HCT116 (cell line): ENCODE measurements around the gene SOCS1.

ENCODE experiments used
- CEBPB ChIP-seq: IDR thresholded peaks from 2 replicates; pipeline ENCODE4 v1.6.1; 2012; ENCODE audit warnings: low read depth
- POLR2A ChIP-seq: IDR thresholded peaks from 2 replicates; pipeline ENCODE4 v1.7.0; 2011; ENCODE audit warnings: borderline replicate concordance; ENCODE audit not compliant: insufficient read depth, insufficient read length; ENCODE audit errors: extremely low read depth
- YY1 ChIP-seq: IDR thresholded peaks from 2 replicates; pipeline ENCODE4 v1.6.1; 2011; ENCODE audit warnings: low read length, low read depth, moderate library complexity, mild to moderate bottlenecking; ENCODE audit not compliant: insufficient replicate concordance; ENCODE audit errors: extremely low read depth
- ZFX ChIP-seq: fragments of 450-650 bp; IDR thresholded peaks from 2 replicates; pipeline ENCODE4 v1.6.1; 2017
- TF ChIP-seq, protein P1 (sequence below), 3 experiments: fragments of 200-600 bp in 1 of 3; sonication (generic) in 1 of 3; IDR thresholded peaks in 2 of 3; conservative IDR thresholded peaks in 1 of 3; 2 replicates each; pipeline ENCODE4 v1.5.1; 2012 to 2017; ENCODE audit warnings: low read depth in 2 of 3, low read length in 2 of 3, antibody characterized with exemption in 1 of 3, borderline replicate concordance in 1 of 3, control low read depth in 1 of 3, mild to moderate bottlenecking in 1 of 3, mixed read lengths in 1 of 3, mixed run types in 1 of 3, moderate library complexity in 1 of 3; ENCODE audit not compliant: insufficient read depth in 1 of 3
- TF ChIP-seq, protein P2 (sequence below): IDR thresholded peaks from 2 replicates; pipeline ENCODE4 v1.6.1; 2012
- TF ChIP-seq, protein P3 (sequence below): IDR thresholded peaks from 2 replicates; pipeline ENCODE4 v1.6.1; 2011; ENCODE audit warnings: mild to moderate bottlenecking, low read length, moderate library complexity; ENCODE audit not compliant: insufficient replicate concordance; ENCODE audit errors: extremely low read depth

DNA sequence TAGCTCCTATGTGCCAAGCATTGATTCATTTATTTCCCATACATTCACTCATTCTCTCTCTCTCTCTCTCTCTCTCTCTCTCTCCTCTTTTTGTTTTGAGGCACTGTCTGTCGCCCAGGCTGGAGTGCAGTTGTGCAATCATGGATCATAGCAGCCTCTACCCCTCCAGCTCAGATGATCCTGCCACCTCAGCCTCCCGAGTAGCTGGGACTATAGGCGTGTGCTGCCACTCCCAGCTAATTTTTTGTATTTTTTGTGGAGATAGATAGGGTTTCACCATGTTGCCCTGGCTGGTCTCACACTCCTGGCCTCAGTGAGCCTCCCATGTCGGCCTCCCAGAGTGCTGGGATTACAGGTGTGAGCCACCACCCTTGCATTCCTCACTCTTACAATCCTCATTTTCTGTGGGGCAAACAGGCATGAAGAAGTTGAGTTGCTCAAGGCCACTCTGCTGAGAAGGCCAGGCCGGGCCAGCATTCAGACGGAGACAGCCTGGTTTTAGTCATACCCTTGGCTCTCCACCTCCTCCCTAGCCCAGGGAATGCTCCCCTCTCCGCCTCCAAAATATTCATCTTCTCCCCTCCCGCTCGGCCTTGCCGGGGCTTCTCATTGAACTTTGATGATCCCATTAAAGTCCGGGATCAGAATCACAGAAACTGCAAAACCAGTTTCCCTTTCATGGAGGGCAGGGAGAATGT, 21.0 kb upstream of the SOCS1 start:
- TF ChIP-seq YY1 (no peak), CEBPB (no peak), POLR2A (no peak), ZFX (no peak)
- TF ChIP-seq, protein P1, sequence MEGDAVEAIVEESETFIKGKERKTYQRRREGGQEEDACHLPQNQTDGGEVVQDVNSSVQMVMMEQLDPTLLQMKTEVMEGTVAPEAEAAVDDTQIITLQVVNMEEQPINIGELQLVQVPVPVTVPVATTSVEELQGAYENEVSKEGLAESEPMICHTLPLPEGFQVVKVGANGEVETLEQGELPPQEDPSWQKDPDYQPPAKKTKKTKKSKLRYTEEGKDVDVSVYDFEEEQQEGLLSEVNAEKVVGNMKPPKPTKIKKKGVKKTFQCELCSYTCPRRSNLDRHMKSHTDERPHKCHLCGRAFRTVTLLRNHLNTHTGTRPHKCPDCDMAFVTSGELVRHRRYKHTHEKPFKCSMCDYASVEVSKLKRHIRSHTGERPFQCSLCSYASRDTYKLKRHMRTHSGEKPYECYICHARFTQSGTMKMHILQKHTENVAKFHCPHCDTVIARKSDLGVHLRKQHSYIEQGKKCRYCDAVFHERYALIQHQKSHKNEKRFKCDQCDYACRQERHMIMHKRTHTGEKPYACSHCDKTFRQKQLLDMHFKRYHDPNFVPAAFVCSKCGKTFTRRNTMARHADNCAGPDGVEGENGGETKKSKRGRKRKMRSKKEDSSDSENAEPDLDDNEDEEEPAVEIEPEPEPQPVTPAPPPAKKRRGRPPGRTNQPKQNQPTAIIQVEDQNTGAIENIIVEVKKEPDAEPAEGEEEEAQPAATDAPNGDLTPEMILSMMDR (IDR thresholded peaks at IDR 0.05 in 2 of 3, conservative IDR thresholded peaks at IDR 0.05 in 1 of 3; ENCODE audit: borderline replicate concordance in 1 of 3, insufficient read depth in 1 of 3, low read depth in 2 of 3, low read length in 2 of 3) = no peak
- TF ChIP-seq, protein P2, sequence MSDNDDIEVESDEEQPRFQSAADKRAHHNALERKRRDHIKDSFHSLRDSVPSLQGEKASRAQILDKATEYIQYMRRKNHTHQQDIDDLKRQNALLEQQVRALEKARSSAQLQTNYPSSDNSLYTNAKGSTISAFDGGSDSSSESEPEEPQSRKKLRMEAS = no peak
- TF ChIP-seq, protein P3, sequence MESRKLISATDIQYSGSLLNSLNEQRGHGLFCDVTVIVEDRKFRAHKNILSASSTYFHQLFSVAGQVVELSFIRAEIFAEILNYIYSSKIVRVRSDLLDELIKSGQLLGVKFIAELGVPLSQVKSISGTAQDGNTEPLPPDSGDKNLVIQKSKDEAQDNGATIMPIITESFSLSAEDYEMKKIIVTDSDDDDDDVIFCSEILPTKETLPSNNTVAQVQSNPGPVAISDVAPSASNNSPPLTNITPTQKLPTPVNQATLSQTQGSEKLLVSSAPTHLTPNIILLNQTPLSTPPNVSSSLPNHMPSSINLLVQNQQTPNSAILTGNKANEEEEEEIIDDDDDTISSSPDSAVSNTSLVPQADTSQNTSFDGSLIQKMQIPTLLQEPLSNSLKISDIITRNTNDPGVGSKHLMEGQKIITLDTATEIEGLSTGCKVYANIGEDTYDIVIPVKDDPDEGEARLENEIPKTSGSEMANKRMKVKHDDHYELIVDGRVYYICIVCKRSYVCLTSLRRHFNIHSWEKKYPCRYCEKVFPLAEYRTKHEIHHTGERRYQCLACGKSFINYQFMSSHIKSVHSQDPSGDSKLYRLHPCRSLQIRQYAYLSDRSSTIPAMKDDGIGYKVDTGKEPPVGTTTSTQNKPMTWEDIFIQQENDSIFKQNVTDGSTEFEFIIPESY = no peak
